Measurements from ENCODE around the gene UBR4. TPM values are rescaled to one million over a fixed set of nuclear protein-coding genes. Genes with fewer than 3 reads are reported as not detected.

UBR4 gene
- total RNA-seq, 2 donors from 2014 or later, result 97.7 to 114 TPM

- DNase-seq, result no peak
- TF ChIP-seq CTCF (IDR thresholded peaks at IDR 0.05), result no peak
- no peaks in the 10 kb centered on the region for H3K4me1 ChIP-seq
- no peak overlapping the region for H3K4me3 ChIP-seq
- H3K9ac ChIP-seq (ENCODE audit: low read depth in 2 of 2, low read length in 2 of 2), result no peak overlapping the region
- intact Hi-C loops (cut with DNase I), result no loop called here
- no peaks in the 10 kb centered on the region for H3K27me3 ChIP-seq
- no peaks in the 10 kb centered on the region for H3K9me3 ChIP-seq
- no peak overlapping the region for H3K27ac ChIP-seq
- H3K36me3 ChIP-seq, result no peaks in the 10 kb centered on the region
Measured at GRCh38 chr1:19033926-19034680, 176.0 kb downstream of the UBR4 start.

- Histone ChIP-seq H3K9me3 (no peaks in the 10 kb centered on the region), H3K36me3 (no peaks in the 10 kb centered on the region), H3K4me3 (no peak overlapping the region), H3K27ac (no peak overlapping the region), H3K9ac (ENCODE audit: low read depth in 2 of 2, low read length in 2 of 2) (no peak overlapping the region), H3K4me1 (no peaks in the 10 kb centered on the region), H3K27me3 (no peaks in the 10 kb centered on the region)
- no peak for DNase-seq
- no peak for TF ChIP-seq CTCF (IDR thresholded peaks at IDR 0.05)
- intact Hi-C loops (cut with DNase I), result no loop called here
Measured at GRCh38 chr1:19033515-19033839, 176.6 kb downstream of the UBR4 start.

GRCh38 chr1:19032701-19033514, 177.2 kb downstream of the UBR4 start:
- intact Hi-C loops (cut with DNase I), result no loop called here

GRCh38 chr1:19032413-19032695, 177.7 kb downstream of the UBR4 start:
- Histone ChIP-seq H3K27me3 (no peaks in the 10 kb centered on the region), H3K4me3 (no peak overlapping the region), H3K27ac (no peak overlapping the region), H3K36me3 (no peaks in the 10 kb centered on the region), H3K9ac (ENCODE audit: low read depth in 2 of 2, low read length in 2 of 2) (no peak overlapping the region), H3K4me1 (no peaks in the 10 kb centered on the region), H3K9me3 (no peaks in the 10 kb centered on the region)
- intact Hi-C loops (cut with DNase I), result no loop called here
- no peak for TF ChIP-seq CTCF (IDR thresholded peaks at IDR 0.05)
- DNase-seq, result no peak

More at GRCh38 chr1:19032701-19033514, 177.2 kb downstream of the UBR4 start:
- Histone ChIP-seq H3K36me3 (no peaks in the 10 kb centered on the region), H3K4me1 (no peaks in the 10 kb centered on the region), H3K27ac (no peak overlapping the region), H3K4me3 (no peak overlapping the region), H3K27me3 (no peaks in the 10 kb centered on the region), H3K9me3 (no peaks in the 10 kb centered on the region), H3K9ac (ENCODE audit: low read depth in 2 of 2, low read length in 2 of 2) (no peak overlapping the region)
- DNase-seq, result no peak
- no peak for TF ChIP-seq CTCF (IDR thresholded peaks at IDR 0.05)

- intact Hi-C loops (cut with DNase I), result no loop called here
- Histone ChIP-seq H3K27ac (no peak overlapping the region), H3K9me3 (no peaks in the 10 kb centered on the region), H3K4me1 (no peaks in the 10 kb centered on the region), H3K4me3 (no peak overlapping the region), H3K9ac (ENCODE audit: low read depth in 2 of 2, low read length in 2 of 2) (no peak overlapping the region), H3K36me3 (no peaks in the 10 kb centered on the region), H3K27me3 (no peaks in the 10 kb centered on the region)
- DNase-seq, result peak; percentile 18
- no peak for TF ChIP-seq CTCF (IDR thresholded peaks at IDR 0.05)
Measured at GRCh38 chr1:19029191-19030085, 180.6 kb downstream of the UBR4 start.
